ENCODE results near the gene MMRN1. TPM values are rescaled to one million over a fixed set of nuclear protein-coding genes. Genes with fewer than 3 reads are reported as not detected.

Gene MMRN1
- total and polyA plus RNA-seq, 2 of the 8 experiments (the other 6 are each of a cell fraction or from before 2014, with no cell fraction given) = not detected

DNA sequence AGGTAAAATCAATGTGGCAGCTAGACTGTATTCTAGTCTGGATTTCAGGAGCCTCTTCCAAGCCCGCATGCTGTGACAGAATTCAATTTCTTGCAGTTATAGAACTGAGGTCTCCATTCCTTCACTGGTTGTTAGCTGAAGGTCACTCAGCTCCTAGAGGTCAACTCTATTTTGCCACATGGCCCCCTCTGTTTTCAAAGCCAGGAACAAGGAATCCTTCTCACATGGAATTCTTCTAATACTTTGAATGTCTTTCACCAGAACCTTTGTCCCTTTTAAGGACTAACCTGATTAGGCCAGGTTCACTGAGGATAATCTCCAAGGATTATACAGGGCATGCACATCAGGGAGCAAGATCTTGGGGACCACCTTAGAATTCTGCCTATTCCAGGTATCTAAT lies 23.4 kb upstream of the MMRN1 start:
- DNase-seq (ENCODE audit: low read depth in 1 of 2, low spot score in 2 of 2) (no peak), FAIRE-seq (no peak)
- no peak overlapping the region for H4K91ac ChIP-seq (replicated peaks; ENCODE audit: insufficient read length, low read length)
- no peak overlapping the region for H3K4ac ChIP-seq (replicated peaks; ENCODE audit: insufficient read length, low read depth, low read length)
- no peak overlapping the region for H3K56ac ChIP-seq (replicated peaks; ENCODE audit: insufficient read length, low read depth, low read length)
- H3K79me1 ChIP-seq (ENCODE audit: low read depth, low read length) = no peaks in the 10 kb centered on the region
- 87% methylated on average over 1 of the region's 1 CpG; no CpG with 5 or more reads in 1 of the 2 experiments for WGBS, 2 experiments (ENCODE audit: extremely low coverage in 1 of 2, insufficient coverage in 1 of 2, insufficient read length in 1 of 2, insufficient replicate concordance in 2 of 2, low coverage in 1 of 2, low lambda C conversion rate in 2 of 2, missing lambda C conversion rate in 1 of 2)
- no peak overlapping the region for H4K5ac ChIP-seq (ENCODE audit: insufficient read length, low read depth, low read length)
- H2BK15ac ChIP-seq (ENCODE audit: low read length) = no peak overlapping the region
- no peaks in the 10 kb centered on the region for H3K23me2 ChIP-seq (ENCODE audit: low read depth, low read length)
- H4K20me1 ChIP-seq (replicated peaks in 1 of 2; ENCODE audit: control insufficient read depth in 1 of 2, insufficient read depth in 2 of 2, low read length in 2 of 2) = no peaks in the 10 kb centered on the region
- no peak overlapping the region for H3K23ac ChIP-seq (ENCODE audit: insufficient read length)
- no peaks in the 10 kb centered on the region for H3K79me2 ChIP-seq (ENCODE audit: control insufficient read depth in 1 of 2, insufficient read depth in 2 of 2, low read length in 2 of 2)
- H3K9me3 ChIP-seq (ENCODE audit: insufficient read depth in 2 of 2, low read depth in 1 of 2, low read length in 1 of 2) = no peaks in the 10 kb centered on the region
- no peak overlapping the region for H3K27ac ChIP-seq (ENCODE audit: low read depth, low read length)
- H2AK5ac ChIP-seq (ENCODE audit: low read depth, low read length) = no peak overlapping the region
- H2AFZ ChIP-seq (ENCODE audit: low read length) = no peak overlapping the region
- CTCF ChIA-PET (ENCODE audit: partially characterized antibody) = interaction anchor here (0.9 to 2.5 kb wide), 3 partner anchors 26 to 140 kb away, joined by 3 to 9 read pairs (median 6); no protein-coding TSS in a partner anchor
- H2BK120ac ChIP-seq (replicated peaks; ENCODE audit: low read depth, low read length) = no peak overlapping the region
- H3K9ac ChIP-seq (replicated peaks in 1 of 4; ENCODE audit: extremely low read depth in 1 of 4, low read depth in 3 of 4, low read length in 3 of 4) = no peak overlapping the region
- POLR2A ChIA-PET (ENCODE audit: partially characterized antibody) = interaction anchor here (0.8 kb wide), 1 partner anchor 8 kb away, joined by 4 read pairs; no protein-coding TSS in a partner anchor
- H4K8ac ChIP-seq (ENCODE audit: extremely low read depth, insufficient read depth, low read length) = no peak overlapping the region
- H3K36me3 ChIP-seq (ENCODE audit: control insufficient read depth in 2 of 4, insufficient read depth in 4 of 4, low read length in 3 of 4) = no peaks in the 10 kb centered on the region
- H2BK20ac ChIP-seq (ENCODE audit: low read length) = no peak overlapping the region
- no peaks in the 10 kb centered on the region for H3K27me3 ChIP-seq (replicated peaks in 1 of 4; ENCODE audit: control insufficient read depth in 3 of 4, extremely low read depth in 1 of 4, insufficient read depth in 3 of 4, low read length in 3 of 4)
- no peak overlapping the region for H3K18ac ChIP-seq (ENCODE audit: extremely low read depth, low read length)
- H2BK5ac ChIP-seq (ENCODE audit: low read depth, low read length) = no peak overlapping the region
- H3K4me2 ChIP-seq (ENCODE audit: insufficient read depth in 1 of 2, low read depth in 2 of 2, low read length in 2 of 2) = no peak overlapping the region
- H2BK12ac ChIP-seq (ENCODE audit: low read depth, low read length) = no peak overlapping the region
- H3K4me3 ChIP-seq (ENCODE audit: extremely low read depth in 1 of 4, insufficient read depth in 2 of 4, low read depth in 3 of 4, low read length in 4 of 4) = no peak overlapping the region
- no peak overlapping the region for H3K14ac ChIP-seq (ENCODE audit: insufficient read length)
- TF ChIP-seq CTBP2 (IDR thresholded peaks at IDR 0.05; ENCODE audit: borderline replicate concordance, insufficient read depth, insufficient read length, low read length) (no peak), ASH2L (IDR thresholded peaks at IDR 0.05; ENCODE audit: low read length) (no peak), TCF12 (IDR thresholded peaks at IDR 0.05; ENCODE audit: low read depth, low read length) (no peak), GABPA (IDR thresholded peaks at IDR 0.05; ENCODE audit: borderline replicate concordance, insufficient read depth, low read length) (no peak), MAFK (IDR thresholded peaks at IDR 0.05; ENCODE audit: low read depth, low read length) (no peak), TAF1 (IDR thresholded peaks at IDR 0.05; ENCODE audit: low read depth, low read length) (no peak), SRF (IDR thresholded peaks at IDR 0.05; ENCODE audit: low read depth, low read length) (no peak)
- TF ChIP-seq, protein P1, sequence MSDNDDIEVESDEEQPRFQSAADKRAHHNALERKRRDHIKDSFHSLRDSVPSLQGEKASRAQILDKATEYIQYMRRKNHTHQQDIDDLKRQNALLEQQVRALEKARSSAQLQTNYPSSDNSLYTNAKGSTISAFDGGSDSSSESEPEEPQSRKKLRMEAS (IDR thresholded peaks at IDR 0.05) = no peak
- TF ChIP-seq, protein P2, sequence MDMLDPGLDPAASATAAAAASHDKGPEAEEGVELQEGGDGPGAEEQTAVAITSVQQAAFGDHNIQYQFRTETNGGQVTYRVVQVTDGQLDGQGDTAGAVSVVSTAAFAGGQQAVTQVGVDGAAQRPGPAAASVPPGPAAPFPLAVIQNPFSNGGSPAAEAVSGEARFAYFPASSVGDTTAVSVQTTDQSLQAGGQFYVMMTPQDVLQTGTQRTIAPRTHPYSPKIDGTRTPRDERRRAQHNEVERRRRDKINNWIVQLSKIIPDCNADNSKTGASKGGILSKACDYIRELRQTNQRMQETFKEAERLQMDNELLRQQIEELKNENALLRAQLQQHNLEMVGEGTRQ (IDR thresholded peaks at IDR 0.05; ENCODE audit: low read length) = no peak
- no peaks in the 10 kb centered on the region for H3K4me1 ChIP-seq (replicated peaks in 1 of 4; ENCODE audit: control insufficient read depth in 3 of 4, insufficient read depth in 4 of 4, low read length in 3 of 4)
